ENCODE measurements around the gene SHC2. TPM values are rescaled to one million over a fixed set of nuclear protein-coding genes. Genes with fewer than 3 reads are reported as not detected.
"Not testable (repeated sequence)": the region's sequence is repeated elsewhere in the genome, so short reads cannot be mapped to it uniquely, and the experiment has no call there.

SHC2 gene
- total RNA-seq, 2 donors from 2014 or later = 1.9 to 2.5 TPM

GRCh38 chr19:405121-405965, 55.5 kb downstream of the SHC2 start:
- no peak overlapping the region for H3K4me3 Mint-ChIP-seq
- ATAC-seq (replicated peaks in 1 of 2) (no peak), DNase-seq (no peak)
- H3K4me1 Mint-ChIP-seq (ENCODE audit: low read depth) = peaks cover 7% of the 10 kb centered on the region
- no peaks in the 10 kb centered on the region for H3K9me3 Mint-ChIP-seq
- peaks cover 0 to 1% of the 10 kb centered on the region in 2 donors for H3K36me3 Mint-ChIP-seq (ENCODE audit: insufficient read depth in 2 of 2)
- peaks cover 16% of the 10 kb centered on the region for H3K27me3 Mint-ChIP-seq (ENCODE audit: low read depth)
- no peak overlapping the region for H3K27ac Mint-ChIP-seq

- H3K36me3 Mint-ChIP-seq (ENCODE audit: insufficient read depth in 2 of 2) = no peaks in the 10 kb centered on the region
- no peak overlapping the region for H3K4me3 Mint-ChIP-seq
- DNase-seq (no peak), ATAC-seq (replicated peaks in 1 of 2) (no peak)
- no peaks in the 10 kb centered on the region for H3K4me1 Mint-ChIP-seq (ENCODE audit: low read depth)
- H3K27ac Mint-ChIP-seq = no peak overlapping the region
- H3K27me3 Mint-ChIP-seq (ENCODE audit: low read depth) = peaks cover 7% of the 10 kb centered on the region
- no peaks in the 10 kb centered on the region for H3K9me3 Mint-ChIP-seq
Observed at GRCh38 chr19:403221-404027, 57.4 kb downstream of the SHC2 start.

- DNase-seq = no peak
- H3K9me3 Mint-ChIP-seq = no peaks in the 10 kb centered on the region
- no peak overlapping the region for H3K4me3 Mint-ChIP-seq
- no peaks in the 10 kb centered on the region for H3K36me3 Mint-ChIP-seq (ENCODE audit: insufficient read depth in 2 of 2)
- no peak for ATAC-seq (replicated peaks in 1 of 2)
- no peaks in the 10 kb centered on the region for H3K4me1 Mint-ChIP-seq (ENCODE audit: low read depth)
- H3K27me3 Mint-ChIP-seq (ENCODE audit: low read depth) = peaks cover 7% of the 10 kb centered on the region
- H3K27ac Mint-ChIP-seq = no peak overlapping the region
Observed at GRCh38 chr19:402786-403185, 58.0 kb downstream of the SHC2 start.

GRCh38 chr19:401866-402511, 58.8 kb downstream of the SHC2 start:
- DNase-seq (no peak), ATAC-seq (replicated peaks in 1 of 2) (no peak)
- peaks cover 7% of the 10 kb centered on the region for H3K27me3 Mint-ChIP-seq (ENCODE audit: low read depth)
- no peak overlapping the region for H3K4me3 Mint-ChIP-seq
- no peaks in the 10 kb centered on the region for H3K4me1 Mint-ChIP-seq (ENCODE audit: low read depth)
- no peak overlapping the region for H3K27ac Mint-ChIP-seq
- H3K36me3 Mint-ChIP-seq (ENCODE audit: insufficient read depth in 2 of 2) = no peaks in the 10 kb centered on the region
- no peaks in the 10 kb centered on the region for H3K9me3 Mint-ChIP-seq

GRCh38 chr19:400976-401865, 59.6 kb downstream of the SHC2 start:
- no peak for ATAC-seq (replicated peaks in 1 of 2)
- Mint-ChIP-seq H3K36me3 (ENCODE audit: insufficient read depth in 2 of 2) (no peaks in the 10 kb centered on the region), H3K27me3 (ENCODE audit: low read depth) (peaks cover 7% of the 10 kb centered on the region), H3K4me1 (ENCODE audit: low read depth) (no peaks in the 10 kb centered on the region), H3K27ac (no peak overlapping the region), H3K9me3 (no peaks in the 10 kb centered on the region), H3K4me3 (no peak overlapping the region)
- no peak for DNase-seq

GRCh38 chr19:399370-399769, 61.5 kb downstream of the SHC2 start:
- no peak overlapping the region for H3K4me3 Mint-ChIP-seq
- H3K9me3 Mint-ChIP-seq = peaks cover 7 to 9% of the 10 kb centered on the region in 2 donors
- H3K36me3 Mint-ChIP-seq (ENCODE audit: insufficient read depth in 2 of 2) = peaks cover 6 to 9% of the 10 kb centered on the region in 2 donors
- H3K4me1 Mint-ChIP-seq (ENCODE audit: low read depth) = no peaks in the 10 kb centered on the region
- H3K27ac Mint-ChIP-seq = no peak overlapping the region
- DNase-seq = no peak
- no peak for ATAC-seq (replicated peaks in 1 of 2)
- peaks cover 7% of the 10 kb centered on the region for H3K27me3 Mint-ChIP-seq (ENCODE audit: low read depth)

GRCh38 chr19:398719-399118, 62.1 kb downstream of the SHC2 start:
- H3K36me3 Mint-ChIP-seq (ENCODE audit: insufficient read depth in 2 of 2) = peaks cover 10 to 15% of the 10 kb centered on the region in 2 donors
- H3K27ac Mint-ChIP-seq = no peak overlapping the region
- DNase-seq = no peak
- H3K9me3 Mint-ChIP-seq = peaks cover 12 to 14% of the 10 kb centered on the region in 2 donors
- H3K4me1 Mint-ChIP-seq (ENCODE audit: low read depth) = no peaks in the 10 kb centered on the region
- ATAC-seq (replicated peaks in 1 of 2) = no peak
- H3K27me3 Mint-ChIP-seq (ENCODE audit: low read depth) = peaks cover 7% of the 10 kb centered on the region
- H3K4me3 Mint-ChIP-seq = no peak overlapping the region

- Mint-ChIP-seq H3K4me1 (ENCODE audit: low read depth) (no peaks in the 10 kb centered on the region), H3K4me3 (no peak overlapping the region), H3K27ac (no peak overlapping the region), H3K9me3 (peaks cover 15 to 18% of the 10 kb centered on the region in 2 donors), H3K36me3 (ENCODE audit: insufficient read depth in 2 of 2) (peaks cover 15 to 19% of the 10 kb centered on the region in 2 donors), H3K27me3 (ENCODE audit: low read depth) (peaks cover 5% of the 10 kb centered on the region)
- no peak for DNase-seq
- ATAC-seq (replicated peaks in 1 of 2) = no peak
Observed at GRCh38 chr19:397941-398706, 62.7 kb downstream of the SHC2 start.

- H3K4me1 Mint-ChIP-seq (ENCODE audit: low read depth) = peaks cover 7% of the 10 kb centered on the region
- peaks cover 16 to 24% of the 10 kb centered on the region in 2 donors for H3K36me3 Mint-ChIP-seq (ENCODE audit: insufficient read depth in 2 of 2)
- no peak for DNase-seq
- peaks cover 15 to 22% of the 10 kb centered on the region in 2 donors for H3K9me3 Mint-ChIP-seq
- H3K27me3 Mint-ChIP-seq (ENCODE audit: low read depth) = no peaks in the 10 kb centered on the region
- no peak overlapping the region for H3K4me3 Mint-ChIP-seq
- no peak for ATAC-seq (replicated peaks in 1 of 2)
- no peak overlapping the region for H3K27ac Mint-ChIP-seq
Observed at GRCh38 chr19:397321-397720, 63.5 kb downstream of the SHC2 start.

- Mint-ChIP-seq H3K9me3 (peaks cover 15 to 22% of the 10 kb centered on the region in 2 donors), H3K27me3 (ENCODE audit: low read depth) (no peaks in the 10 kb centered on the region), H3K27ac (peak overlapping the region; percentile 4), H3K4me1 (ENCODE audit: low read depth) (peaks cover 20% of the 10 kb centered on the region), H3K36me3 (ENCODE audit: insufficient read depth in 2 of 2) (peaks cover 16 to 24% of the 10 kb centered on the region in 2 donors), H3K4me3 (no peak overlapping the region)
- DNase-seq (no peak), ATAC-seq (replicated peaks in 1 of 2) (no peak)
Observed at GRCh38 chr19:395467-395866, 65.4 kb downstream of the SHC2 start.

GRCh38 chr19:394857-395256, 66.0 kb downstream of the SHC2 start:
- not testable (repeated sequence) for DNase-seq; ATAC-seq (replicated peaks in 1 of 2); H3K27me3 Mint-ChIP-seq (ENCODE audit: low read depth); H3K27ac Mint-ChIP-seq; H3K4me3 Mint-ChIP-seq
- Mint-ChIP-seq H3K36me3 (ENCODE audit: insufficient read depth in 2 of 2) (peaks cover 16 to 24% of the 10 kb centered on the region in 2 donors), H3K4me1 (ENCODE audit: low read depth) (peaks cover 20% of the 10 kb centered on the region), H3K9me3 (peaks cover 15 to 22% of the 10 kb centered on the region in 2 donors)

- not testable (repeated sequence) for ATAC-seq (replicated peaks in 1 of 2); H3K27me3 Mint-ChIP-seq (ENCODE audit: low read depth); H3K4me3 Mint-ChIP-seq; DNase-seq
- Mint-ChIP-seq H3K4me1 (ENCODE audit: low read depth) (peaks cover 20% of the 10 kb centered on the region), H3K9me3 (peaks cover 15 to 22% of the 10 kb centered on the region in 2 donors), H3K36me3 (ENCODE audit: insufficient read depth in 2 of 2) (peaks cover 16 to 24% of the 10 kb centered on the region in 2 donors), H3K27ac (peak overlapping the region; percentile 45)
Observed at GRCh38 chr19:393560-393959, 67.3 kb downstream of the SHC2 start.
